GM12891 (cell line): ENCODE data around the gene AIG1.

Source experiments
- PAX5 ChIP-seq: IDR thresholded peaks from 2 replicates; pipeline ENCODE4 v1.6.1; 2011; ENCODE audit warnings: low read length, moderate library complexity, mild to moderate bottlenecking; ENCODE audit not compliant: insufficient read depth, severe bottlenecking
- POLR2A ChIP-seq: IDR thresholded peaks from 2 replicates; pipeline ENCODE4 v1.6.1; 2011; ENCODE audit warnings: low read depth, low read length, control low read depth
- POLR2AphosphoS5 ChIP-seq: IDR thresholded peaks from 2 replicates; pipeline ENCODE4 v1.6.1; 2011; ENCODE audit warnings: low read depth, low read length, control low read depth
- POU2F2 ChIP-seq: IDR thresholded peaks from 2 replicates; pipeline ENCODE4 v1.6.1; 2011; ENCODE audit warnings: low read depth, mild to moderate bottlenecking, control low read depth, low read length, moderate library complexity
- SPI1 ChIP-seq: IDR thresholded peaks from 2 replicates; pipeline ENCODE4 v1.6.1; 2011; ENCODE audit warnings: low read depth, low read length, control low read depth
- TAF1 ChIP-seq: IDR thresholded peaks from 2 replicates; pipeline ENCODE4 v1.6.1; 2011; ENCODE audit warnings: low read depth, low read length, control low read depth

DNA sequence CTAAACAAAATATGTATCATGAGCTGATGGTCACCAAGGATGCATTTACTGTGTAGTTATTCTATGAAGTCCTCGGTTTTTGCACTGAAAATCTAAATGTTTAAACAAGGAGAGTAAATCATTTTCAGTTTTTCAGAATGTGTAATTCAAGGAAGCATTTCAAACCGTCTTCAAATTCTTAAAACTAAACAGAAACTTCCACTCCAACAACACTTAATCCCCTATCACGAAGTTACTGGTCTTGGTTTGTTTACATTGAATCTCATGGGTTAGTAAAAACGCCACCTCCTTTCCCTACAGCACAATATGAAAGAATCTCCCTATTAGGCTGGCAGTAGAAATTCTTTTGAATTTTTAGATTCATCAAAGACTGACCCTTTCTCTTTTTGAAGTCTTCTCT is 192.9 kb downstream of the AIG1 start:
- TF ChIP-seq POLR2A (no peak), POLR2AphosphoS5 (no peak), POU2F2 (no peak), TAF1 (no peak), SPI1 (no peak), PAX5 (no peak)
